ENCODE data around the gene PRRX2. TPM values are rescaled to one million over a fixed set of nuclear protein-coding genes. Genes with fewer than 3 reads are reported as not detected.
A peak's percentile ranks its signal among the peaks of the same experiment; 100 is the strongest.
"Not testable (repeated sequence)": the region's sequence is repeated elsewhere in the genome, so short reads cannot be mapped to it uniquely, and the experiment has no call there.

Gene PRRX2
- total and polyA plus RNA-seq, 2 donors: 1.3 to 3.8 TPM

DNA sequence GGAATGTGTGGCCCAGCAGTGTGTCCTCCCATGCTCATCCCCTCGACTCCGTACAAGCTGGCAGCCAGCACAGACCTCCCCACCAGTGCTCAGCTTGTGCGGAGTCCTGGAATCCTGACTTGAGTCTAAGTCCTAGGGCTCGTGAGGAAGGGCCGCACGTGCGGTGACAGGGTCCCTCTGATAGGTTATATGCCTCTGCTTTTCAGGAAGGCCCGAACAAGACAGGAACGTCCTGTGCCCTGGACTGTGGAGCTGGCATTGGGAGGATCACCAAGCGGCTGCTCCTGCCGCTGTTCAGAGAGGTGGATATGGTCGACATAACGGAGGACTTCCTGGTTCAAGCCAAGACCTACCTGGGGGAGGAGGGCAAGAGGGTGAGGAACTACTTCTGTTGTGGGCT is 31.6 kb upstream of the PRRX2 start:
- H3K9me3 ChIP-seq (ENCODE audit: control insufficient read depth in 2 of 2, insufficient read depth in 1 of 2, low read length in 1 of 2): no peaks in the 10 kb centered on the region
- peaks cover 0 to 3% of the 10 kb centered on the region in 2 donors for H3K4me1 ChIP-seq (ENCODE audit: control insufficient read depth in 2 of 2, insufficient read depth in 2 of 2, low read length in 2 of 2)
- H3K36me3 ChIP-seq (ENCODE audit: control insufficient read depth in 2 of 2, insufficient read depth in 2 of 2, low read length in 1 of 2): peaks cover 73 to 85% of the 10 kb centered on the region in 2 donors
- DNase-seq (ENCODE audit: low read depth in 6 of 9, low spot score in 9 of 9): no peak
- no peaks in the 10 kb centered on the region for H3K27me3 ChIP-seq (ENCODE audit: control insufficient read depth in 2 of 2, insufficient read depth in 1 of 2, low read length in 1 of 2)
- no peak overlapping the region for H3K4me3 ChIP-seq (ENCODE audit: low read length in 2 of 2)
- H3K27ac ChIP-seq (ENCODE audit: low read depth in 1 of 2, low read length in 1 of 2): no peak overlapping the region
- 89% methylated on average over 13 of the region's 13 CpGs for WGBS

GRCh38 chr9:129635099-129636065 is 30.1 kb upstream of the PRRX2 start:
- no peak for DNase-seq (ENCODE audit: low read depth in 6 of 9, low spot score in 9 of 9)
- WGBS: 98% methylated on average over 34 of the region's 34 CpGs
- peaks cover 1 to 8% of the 10 kb centered on the region in 2 donors for H3K4me1 ChIP-seq (ENCODE audit: control insufficient read depth in 2 of 2, insufficient read depth in 2 of 2, low read length in 2 of 2)

GRCh38 chr9:129636343-129636742 is 29.1 kb upstream of the PRRX2 start:
- DNase-seq (ENCODE audit: low read depth in 6 of 9, low spot score in 9 of 9); H3K9me3 ChIP-seq (ENCODE audit: control insufficient read depth in 2 of 2, insufficient read depth in 1 of 2, low read length in 1 of 2); H3K4me3 ChIP-seq (ENCODE audit: low read length in 2 of 2); H3K27me3 ChIP-seq (ENCODE audit: control insufficient read depth in 2 of 2, insufficient read depth in 1 of 2, low read length in 1 of 2); H3K27ac ChIP-seq (ENCODE audit: low read depth in 1 of 2, low read length in 1 of 2): not testable (repeated sequence)
- Histone ChIP-seq H3K4me1 (ENCODE audit: control insufficient read depth in 2 of 2, insufficient read depth in 2 of 2, low read length in 2 of 2) (peaks cover 11 to 17% of the 10 kb centered on the region in 2 donors), H3K36me3 (ENCODE audit: control insufficient read depth in 2 of 2, insufficient read depth in 2 of 2, low read length in 1 of 2) (peaks cover 75 to 77% of the 10 kb centered on the region in 2 donors)
- 98% methylated on average over 10 of the region's 10 CpGs for WGBS

More at GRCh38 chr9:129635099-129636065, 30.1 kb upstream of the PRRX2 start:
- H3K27me3 ChIP-seq (ENCODE audit: control insufficient read depth in 2 of 2, insufficient read depth in 1 of 2, low read length in 1 of 2): no peaks in the 10 kb centered on the region
- no peak overlapping the region for H3K4me3 ChIP-seq (ENCODE audit: low read length in 2 of 2)
- no peaks in the 10 kb centered on the region for H3K9me3 ChIP-seq (ENCODE audit: control insufficient read depth in 2 of 2, insufficient read depth in 1 of 2, low read length in 1 of 2)
- H3K27ac ChIP-seq (ENCODE audit: low read depth in 1 of 2, low read length in 1 of 2): peak overlapping the region in 1 of 2 donors; percentile 15
- peaks cover 82 to 83% of the 10 kb centered on the region in 2 donors for H3K36me3 ChIP-seq (ENCODE audit: control insufficient read depth in 2 of 2, insufficient read depth in 2 of 2, low read length in 1 of 2)

DNA sequence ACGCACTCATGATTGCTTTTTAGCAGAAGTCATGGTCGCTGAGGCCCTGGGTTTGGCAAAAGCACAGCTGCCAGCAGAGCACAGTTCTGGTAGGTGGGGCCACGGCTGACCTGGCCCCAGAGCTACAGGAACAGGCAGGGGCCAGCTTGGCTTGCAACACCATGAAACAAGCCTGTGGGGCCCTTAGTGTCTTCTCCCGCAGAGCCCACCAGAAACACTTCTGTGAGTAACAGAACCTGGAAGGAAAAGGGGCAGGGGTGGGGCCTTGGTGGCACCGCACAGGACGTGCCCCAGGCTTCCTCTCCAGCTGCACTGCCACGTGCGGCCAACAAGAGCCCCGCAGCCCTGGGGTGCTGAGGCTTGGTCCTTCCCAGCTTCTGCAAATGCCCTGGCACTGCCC is 28.3 kb upstream of the PRRX2 start:
- no peak overlapping the region for H3K4me3 ChIP-seq (ENCODE audit: low read length in 2 of 2)
- DNase-seq (ENCODE audit: low read depth in 6 of 9, low spot score in 9 of 9): no peak
- 58% methylated on average over 9 of the region's 9 CpGs for WGBS
- no peaks in the 10 kb centered on the region for H3K27me3 ChIP-seq (ENCODE audit: control insufficient read depth in 2 of 2, insufficient read depth in 1 of 2, low read length in 1 of 2)
- no peak overlapping the region for H3K27ac ChIP-seq (ENCODE audit: low read depth in 1 of 2, low read length in 1 of 2)
- peaks cover 69 to 74% of the 10 kb centered on the region in 2 donors for H3K36me3 ChIP-seq (ENCODE audit: control insufficient read depth in 2 of 2, insufficient read depth in 2 of 2, low read length in 1 of 2)
- peaks cover 11 to 18% of the 10 kb centered on the region in 2 donors for H3K4me1 ChIP-seq (ENCODE audit: control insufficient read depth in 2 of 2, insufficient read depth in 2 of 2, low read length in 2 of 2)
- H3K9me3 ChIP-seq (ENCODE audit: control insufficient read depth in 2 of 2, insufficient read depth in 1 of 2, low read length in 1 of 2): no peaks in the 10 kb centered on the region

GRCh38 chr9:129637673-129638439 is 27.6 kb upstream of the PRRX2 start:
- H3K9me3 ChIP-seq (ENCODE audit: control insufficient read depth in 2 of 2, insufficient read depth in 1 of 2, low read length in 1 of 2): no peaks in the 10 kb centered on the region
- DNase-seq (ENCODE audit: low read depth in 6 of 9, low spot score in 9 of 9): no peak
- no peak overlapping the region for H3K27ac ChIP-seq (ENCODE audit: low read depth in 1 of 2, low read length in 1 of 2)
- WGBS: 96% methylated on average over 29 of the region's 29 CpGs
- peaks cover 13 to 22% of the 10 kb centered on the region in 2 donors for H3K4me1 ChIP-seq (ENCODE audit: control insufficient read depth in 2 of 2, insufficient read depth in 2 of 2, low read length in 2 of 2)
- H3K27me3 ChIP-seq (ENCODE audit: control insufficient read depth in 2 of 2, insufficient read depth in 1 of 2, low read length in 1 of 2): no peaks in the 10 kb centered on the region
- peaks cover 62 to 68% of the 10 kb centered on the region in 2 donors for H3K36me3 ChIP-seq (ENCODE audit: control insufficient read depth in 2 of 2, insufficient read depth in 2 of 2, low read length in 1 of 2)
- no peak overlapping the region for H3K4me3 ChIP-seq (ENCODE audit: low read length in 2 of 2)

DNA sequence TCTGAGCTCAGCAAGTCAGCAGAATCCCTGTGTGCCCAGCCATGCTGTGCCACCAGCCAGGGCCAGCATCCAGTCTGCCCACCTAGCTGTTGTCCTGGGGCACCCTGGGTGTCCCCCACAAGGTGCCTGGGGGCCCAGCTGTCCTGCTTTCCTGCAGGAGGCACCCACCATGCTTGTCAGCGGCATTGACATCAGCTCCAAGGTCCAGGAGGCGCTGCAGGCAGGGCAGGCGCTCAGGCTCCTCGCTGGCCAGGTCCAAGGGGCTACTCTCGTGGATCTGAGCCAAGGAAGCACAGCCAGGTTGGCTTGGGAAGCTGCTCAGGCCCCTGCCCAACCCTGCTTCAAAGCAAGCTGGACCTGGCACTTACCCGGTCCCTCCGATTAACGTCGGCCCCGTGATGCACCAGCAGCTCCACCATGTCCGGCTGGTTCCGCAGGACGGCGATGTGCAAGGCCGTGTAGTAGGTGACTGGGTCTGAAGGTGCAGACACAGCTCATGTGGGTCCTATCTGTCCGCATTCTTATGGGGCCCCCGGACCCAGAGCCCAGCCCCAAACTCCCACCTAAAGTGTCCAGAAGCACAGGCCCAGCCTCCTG is 26.3 kb upstream of the PRRX2 start:
- Histone ChIP-seq H3K4me3 (ENCODE audit: low read length in 2 of 2) (no peak overlapping the region), H3K4me1 (ENCODE audit: control insufficient read depth in 2 of 2, insufficient read depth in 2 of 2, low read length in 2 of 2) (peaks cover 13 to 22% of the 10 kb centered on the region in 2 donors), H3K36me3 (ENCODE audit: control insufficient read depth in 2 of 2, insufficient read depth in 2 of 2, low read length in 1 of 2) (peaks cover 49 to 56% of the 10 kb centered on the region in 2 donors), H3K27ac (ENCODE audit: low read depth in 1 of 2, low read length in 1 of 2) (no peak overlapping the region), H3K27me3 (ENCODE audit: control insufficient read depth in 2 of 2, insufficient read depth in 1 of 2, low read length in 1 of 2) (no peaks in the 10 kb centered on the region), H3K9me3 (ENCODE audit: control insufficient read depth in 2 of 2, insufficient read depth in 1 of 2, low read length in 1 of 2) (no peaks in the 10 kb centered on the region)
- 98% methylated on average over 17 of the region's 17 CpGs for WGBS
- DNase-seq (ENCODE audit: low read depth in 6 of 9, low spot score in 9 of 9): no peak

- Histone ChIP-seq H3K27me3 (ENCODE audit: control insufficient read depth in 2 of 2, insufficient read depth in 1 of 2, low read length in 1 of 2) (no peaks in the 10 kb centered on the region), H3K9me3 (ENCODE audit: control insufficient read depth in 2 of 2, insufficient read depth in 1 of 2, low read length in 1 of 2) (no peaks in the 10 kb centered on the region), H3K4me3 (ENCODE audit: low read length in 2 of 2) (no peak overlapping the region), H3K27ac (ENCODE audit: low read depth in 1 of 2, low read length in 1 of 2) (no peak overlapping the region), H3K36me3 (ENCODE audit: control insufficient read depth in 2 of 2, insufficient read depth in 2 of 2, low read length in 1 of 2) (peaks cover 43 to 50% of the 10 kb centered on the region in 2 donors), H3K4me1 (ENCODE audit: control insufficient read depth in 2 of 2, insufficient read depth in 2 of 2, low read length in 2 of 2) (peaks cover 13 to 22% of the 10 kb centered on the region in 2 donors)
- WGBS: 96% methylated on average over 12 of the region's 12 CpGs
- no peak for DNase-seq (ENCODE audit: low read depth in 6 of 9, low spot score in 9 of 9)
These were observed 25.7 kb upstream of the PRRX2 start for GRCh38 chr9:129639756-129640085.

- peaks cover 38 to 45% of the 10 kb centered on the region in 2 donors for H3K36me3 ChIP-seq (ENCODE audit: control insufficient read depth in 2 of 2, insufficient read depth in 2 of 2, low read length in 1 of 2)
- H3K9me3 ChIP-seq (ENCODE audit: control insufficient read depth in 2 of 2, insufficient read depth in 1 of 2, low read length in 1 of 2): no peaks in the 10 kb centered on the region
- peaks cover 13 to 22% of the 10 kb centered on the region in 2 donors for H3K4me1 ChIP-seq (ENCODE audit: control insufficient read depth in 2 of 2, insufficient read depth in 2 of 2, low read length in 2 of 2)
- no peak for DNase-seq (ENCODE audit: low read depth in 6 of 9, low spot score in 9 of 9)
- WGBS: 93% methylated on average over 25 of the region's 25 CpGs
- H3K27ac ChIP-seq (ENCODE audit: low read depth in 1 of 2, low read length in 1 of 2): no peak overlapping the region
- H3K27me3 ChIP-seq (ENCODE audit: control insufficient read depth in 2 of 2, insufficient read depth in 1 of 2, low read length in 1 of 2): peaks cover 0 to 2% of the 10 kb centered on the region in 2 donors
- H3K4me3 ChIP-seq (ENCODE audit: low read length in 2 of 2): no peak overlapping the region
These were observed 25.2 kb upstream of the PRRX2 start for GRCh38 chr9:129640086-129640870.
